Heart left ventricle (tissue), 16 donors: ENCODE data around the gene CTSE. TPM values are rescaled to one million over a fixed set of nuclear protein-coding genes. Genes with fewer than 3 reads are reported as not detected.

Source experiments
- ATAC-seq, 4 donors: fragments of 200-7000 bp; cut with Tn5 transposase; one replicate each; pipeline ENCODE4 v1.9.1; 2020 to 2022; ENCODE audit warnings: moderate library complexity in 4 of 4, mild to moderate bottlenecking in 3 of 4, moderate number of reproducible peaks in 1 of 4
- DNase-seq, 5 donors: peaks; one replicate each; pipeline ENCODE4 v3.0.0-alpha.2; 2020
- H3K27ac ChIP-seq, 12 donors: fragments of 200-600 bp; sonication (generic) in 4 of 12; one replicate each; pipeline versions ENCODE4 v1.5.0 to v1.8.0; 2016 to 2022; ENCODE audit warnings: mild to moderate bottlenecking in 2 of 12
- H3K27me3 ChIP-seq, 9 donors: fragments of 200-600 bp; sonication (generic) in 2 of 9; one replicate each; pipeline versions ENCODE4 v1.5.1 to v1.8.0; 2016 to 2022; ENCODE audit warnings: mild to moderate bottlenecking in 3 of 9
- H3K36me3 ChIP-seq, 9 donors: fragments of 200-600 bp; sonication (generic) in 2 of 9; one replicate each; pipeline versions ENCODE4 v1.5.0 to v1.8.0; 2018 to 2022; ENCODE audit warnings: mild to moderate bottlenecking in 2 of 9
- H3K4me1 ChIP-seq, 12 donors: fragments of 200-600 bp; sonication (generic) in 4 of 12; one replicate each; pipeline versions ENCODE4 v1.5.0 to v1.8.0; 2016 to 2022; ENCODE audit warnings: mild to moderate bottlenecking in 3 of 12
- H3K4me3 ChIP-seq, 12 donors: fragments of 200-600 bp; sonication (generic) in 4 of 12; one replicate each; pipeline versions ENCODE4 v1.5.0 to v1.8.0; 2017 to 2022; ENCODE audit warnings: mild to moderate bottlenecking in 9 of 12, moderate library complexity in 4 of 12
- H3K9me3 ChIP-seq, 12 donors: fragments of 200-600 bp; sonication (generic) in 4 of 12; one replicate each; pipeline versions ENCODE4 v1.5.0 to v1.8.0; 2016 to 2022; ENCODE audit warnings: mild to moderate bottlenecking in 1 of 12
- CTCF ChIP-seq, 12 donors: fragments of 200-600 bp; sonication (generic) in 4 of 12; IDR thresholded peaks; one replicate each; pipeline versions ENCODE4 v1.5.0 to v1.8.0; 2018 to 2022; ENCODE audit warnings: antibody characterized with exemption in 12 of 12, mild to moderate bottlenecking in 5 of 12
- POLR2A ChIP-seq, 2 donors: fragments of 450-650 bp; IDR thresholded peaks; one replicate each; pipeline ENCODE4 v1.6.1; 2017; ENCODE audit warnings: antibody characterized with exemption in 2 of 2, mild to moderate bottlenecking in 2 of 2, moderate library complexity in 2 of 2
- WGBS, 4 donors: extraction: QIAGEN DNeasy Blood & Tissue Kit in 2 of 4; methylation state at CpG; one replicate each; pipeline versions ENCODE4 v1.1.5 to v1.1.7; 2013 to 2018; 5-methylcytosine and 5-hydroxymethylcytosine counted together
- intact Hi-C, 10 donors: fragments of 100-400 bp; cut with DNase I; formaldehyde crosslinking; loops; one replicate each; pipeline versions ENCODE4 v1.11.1 to v1.14.2; 2022
- polyA plus RNA-seq, 2 donors: library from polyadenylated mRNA; stranded (reverse); fragments of 200-250 nt; gene quantifications; one replicate each; pipeline ENCODE4 v1.2.3, GENCODE V29; 2013
- total RNA-seq, 9 donors: library from RNA; depleted of rRNA in 2 of 9; stranded (reverse); fragments of >200 nt in 2 of 9; fragmentation: NEBNext Ultra II Directional in 3 of 9; extraction: Animal tissue kit (Norgen Biotek cat#: 25700) in 3 of 9; gene quantifications; one replicate each; pipeline versions ENCODE4 v1.1.0 to v1.2.4, GENCODE V29; 2016 to 2023
- donor health status: ischemic (EF 13 %, LVEDD 7.1; RV severe dilation, severe dysfunction).
- donor health status: healthy with polysubstance abuse.
- donor health status: DM: no; HTN: yes; CAD: no.
- donor health status: DM: no; HTN: no; CAD: no.
- donor health status: ischemic (EF 25% LVEDD 6.9; RV normal size, moderate dysfunction).
- donor health status: ischemic (EF 25% LVEDD 5.7; RV mildly dilated, moderate dysfunction).
- donor health status: healthy.
- donor health status: DM: yes; HTN: yes; CAD: no.
- donor health status: ischemic (EF 35%, LVEDD 5.7; RV mildly dilated, moderate dysfunction).
- donor health status: nonischemic (EF 11% LVEDD 7.7; RV severe dilation, severe dysfunction).
- donor health status: DM: yes; HTN: yes; CAD: no.
- donor health status: PGD.
- donor health status: ischemic (EF 29% LVEDD 5.4; RV normal size, mild dysfunction).
- donor health status: nonischemic (EF 23%, LVEDD 6.1; RV moderate dilation, normal function).

Gene CTSE
- total and polyA plus RNA-seq, 11 donors = 2.2 TPM; not detected in 10

GRCh38 chr1:205986292-205986691 lies 37.4 kb downstream of the CTSE start:
- H3K27me3 ChIP-seq = no peaks in the 10 kb centered on the region
- peaks cover 0 to 18% (median 0%) of the 10 kb centered on the region in 9 donors for H3K36me3 ChIP-seq
- H3K4me3 ChIP-seq = no peak overlapping the region
- no peaks in the 10 kb centered on the region for H3K9me3 ChIP-seq
- WGBS, 4 donors = 32 to 76% (median 62%) methylated on average over 3 of the region's 3 CpGs
- DNase-seq (no peak), ATAC-seq (no peak)
- peaks cover 0 to 40% (median 17%) of the 10 kb centered on the region in 12 donors for H3K4me1 ChIP-seq
- TF ChIP-seq CTCF (IDR thresholded peaks at IDR 0.05) (no peak), POLR2A (IDR thresholded peaks at IDR 0.05) (no peak)
- H3K27ac ChIP-seq = no peak overlapping the region
- intact Hi-C loops = loop anchor here in 1 of 10 donors (5.0 kb wide), 1 partner anchor 46 kb away; no protein-coding TSS in a partner anchor

- Histone ChIP-seq H3K4me3 (no peak overlapping the region), H3K27me3 (no peaks in the 10 kb centered on the region), H3K27ac (no peak overlapping the region), H3K9me3 (no peaks in the 10 kb centered on the region), H3K36me3 (peaks cover 0 to 11% (median 0%) of the 10 kb centered on the region in 9 donors), H3K4me1 (peaks cover 0 to 40% (median 17%) of the 10 kb centered on the region in 12 donors)
- intact Hi-C loops = loop anchor here in 6 of 10 donors (2.0 to 5.0 kb wide), 2 partner anchors 47 to 121 kb away; no protein-coding TSS in a partner anchor
- no peak for TF ChIP-seq POLR2A (IDR thresholded peaks at IDR 0.05)
- ATAC-seq = no peak
- no peak for DNase-seq
- WGBS, 4 donors = 74 to 82% (median 78%) methylated on average over 9 of the region's 9 CpGs
These were observed 38.2 kb downstream of the CTSE start for GRCh38 chr1:205985330-205986005.

- WGBS, 4 donors = 33 to 43% (median 37%) methylated on average over 14 of the region's 14 CpGs
- no peak overlapping the region for H3K27ac ChIP-seq
These were observed 39.6 kb downstream of the CTSE start for GRCh38 chr1:205983925-205984725.

GRCh38 chr1:205981257-205981656 lies 42.4 kb downstream of the CTSE start:
- H3K4me3 ChIP-seq = no peak overlapping the region
- peaks cover 0 to 23% (median 11%) of the 10 kb centered on the region in 12 donors for H3K4me1 ChIP-seq
- ATAC-seq (no peak), DNase-seq (no peak)
- H3K27me3 ChIP-seq = no peaks in the 10 kb centered on the region
- peaks cover 0 to 8% (median 0%) of the 10 kb centered on the region in 9 donors for H3K36me3 ChIP-seq
- TF ChIP-seq CTCF (IDR thresholded peaks at IDR 0.05) = no peak
- no peak for TF ChIP-seq POLR2A (IDR thresholded peaks at IDR 0.05)
- intact Hi-C loops = loop anchor here in 1 of 10 donors (5.0 kb wide), 1 partner anchor 394 kb away; no protein-coding TSS in a partner anchor
- 97 to 100% (median 100%) methylated on average over 1 of the region's 1 CpG for WGBS, 4 donors
- H3K27ac ChIP-seq = no peak overlapping the region
- H3K9me3 ChIP-seq = no peaks in the 10 kb centered on the region

More at GRCh38 chr1:205983925-205984725, 39.6 kb downstream of the CTSE start:
- Histone ChIP-seq H3K4me3 (no peak overlapping the region), H3K9me3 (no peaks in the 10 kb centered on the region), H3K4me1 (peaks cover 0 to 40% (median 17%) of the 10 kb centered on the region in 12 donors), H3K36me3 (peaks cover 0 to 8% (median 0%) of the 10 kb centered on the region in 9 donors), H3K27me3 (no peaks in the 10 kb centered on the region)
- peak; percentile 53 to 86 (median 84) for ATAC-seq
- peak; percentile 72 to 83 (median 75) for DNase-seq
- intact Hi-C loops = loop anchor here (1.0 to 5.0 kb wide), 4 partner anchors 46 to 397 kb away; no protein-coding TSS in a partner anchor
- peak; percentile 56 to 85 (median 76) for TF ChIP-seq CTCF (IDR thresholded peaks at IDR 0.05)
- no peak for TF ChIP-seq POLR2A (IDR thresholded peaks at IDR 0.05)
